ENCODE results near the gene FANCE.

DNA sequence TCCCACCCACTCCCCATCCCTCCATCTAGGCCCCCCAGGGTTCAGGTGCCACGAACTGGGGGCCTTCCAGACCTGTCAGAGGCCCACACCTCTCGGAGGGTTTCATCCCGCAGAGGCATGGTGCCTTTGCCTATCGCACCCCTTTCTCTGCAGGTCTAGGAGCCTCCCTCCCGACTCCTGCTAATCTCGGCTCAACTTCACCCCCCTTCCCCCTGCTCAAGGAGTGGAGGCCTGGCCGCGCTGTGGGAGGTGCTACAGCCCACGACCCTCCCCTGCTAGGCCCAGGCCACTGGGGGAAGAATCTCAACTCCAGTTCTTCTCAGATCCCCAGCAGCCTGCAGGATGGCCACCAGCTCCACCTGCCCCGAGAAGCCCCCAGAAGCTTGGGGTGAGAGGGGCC, 60.6 kb downstream of the FANCE start, which contains the start of gene TULP1:
- TF ChIP-seq, protein P1, sequence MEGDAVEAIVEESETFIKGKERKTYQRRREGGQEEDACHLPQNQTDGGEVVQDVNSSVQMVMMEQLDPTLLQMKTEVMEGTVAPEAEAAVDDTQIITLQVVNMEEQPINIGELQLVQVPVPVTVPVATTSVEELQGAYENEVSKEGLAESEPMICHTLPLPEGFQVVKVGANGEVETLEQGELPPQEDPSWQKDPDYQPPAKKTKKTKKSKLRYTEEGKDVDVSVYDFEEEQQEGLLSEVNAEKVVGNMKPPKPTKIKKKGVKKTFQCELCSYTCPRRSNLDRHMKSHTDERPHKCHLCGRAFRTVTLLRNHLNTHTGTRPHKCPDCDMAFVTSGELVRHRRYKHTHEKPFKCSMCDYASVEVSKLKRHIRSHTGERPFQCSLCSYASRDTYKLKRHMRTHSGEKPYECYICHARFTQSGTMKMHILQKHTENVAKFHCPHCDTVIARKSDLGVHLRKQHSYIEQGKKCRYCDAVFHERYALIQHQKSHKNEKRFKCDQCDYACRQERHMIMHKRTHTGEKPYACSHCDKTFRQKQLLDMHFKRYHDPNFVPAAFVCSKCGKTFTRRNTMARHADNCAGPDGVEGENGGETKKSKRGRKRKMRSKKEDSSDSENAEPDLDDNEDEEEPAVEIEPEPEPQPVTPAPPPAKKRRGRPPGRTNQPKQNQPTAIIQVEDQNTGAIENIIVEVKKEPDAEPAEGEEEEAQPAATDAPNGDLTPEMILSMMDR (IDR thresholded peaks at IDR 0.05; ENCODE audit: insufficient read depth, low read length, poor library complexity, severe bottlenecking) = no peak
- TF ChIP-seq EZH2phosphoT487 (conservative IDR thresholded peaks at IDR 0.05; ENCODE audit: low read length) = no peak

All from SU-DHL-6 (cell line).